WTC11 (cell line): ENCODE results near the gene ASIC2. TPM values are rescaled to one million over a fixed set of nuclear protein-coding genes. Genes with fewer than 3 reads are reported as not detected.

Experiments used
- ATAC-seq: fragments of 200-7000 bp; cut with Tn5 transposase; 2 replicates; pipeline ENCODE4 v1.10.0; 2021; ENCODE audit warnings: mild to moderate bottlenecking, moderate library complexity
- CTCF ChIA-PET: fragments of 300-600 bp; sonication (Branson Sonifier 250); formaldehyde crosslinking; loops from one replicate; lab custom pipeline; 2021; ENCODE audit warnings: antibody characterized with exemption; lab: Charles Lee
- POLR2A ChIA-PET: fragments of 350-600 bp; sonication (Branson Sonifier 250); formaldehyde crosslinking; loops from one replicate; lab custom pipeline; 2021; ENCODE audit warnings: antibody characterized with exemption; lab: Charles Lee
- DNase-seq: peaks from one replicate; pipeline ENCODE4 v3.0.0; 2021; ENCODE audit warnings: low spot score
- H3K27ac Mint-ChIP-seq: 2 replicates; pipeline ENCODE4 v1.8.0; 2021; ENCODE audit warnings: mixed read lengths
- H3K27me3 Mint-ChIP-seq: 2 replicates; pipeline ENCODE4 v1.8.0; 2021; ENCODE audit warnings: low read depth, mild to moderate bottlenecking, moderate library complexity, mixed read lengths
- H3K36me3 Mint-ChIP-seq: 2 replicates; pipeline ENCODE4 v1.8.0; 2021; ENCODE audit warnings: mixed read lengths
- H3K4me1 Mint-ChIP-seq: 2 replicates; pipeline ENCODE4 v1.8.0; 2022; ENCODE audit warnings: mixed read lengths
- H3K4me3 Mint-ChIP-seq: 2 replicates; pipeline ENCODE4 v1.8.0; 2021; ENCODE audit warnings: mild to moderate bottlenecking, moderate library complexity, mixed read lengths
- H3K9me3 Mint-ChIP-seq: 2 replicates; pipeline ENCODE4 v1.8.0; 2021; ENCODE audit warnings: mixed read lengths
- ARID4B ChIP-seq: sonication (generic); formaldehyde crosslinking; IDR thresholded peaks from 2 replicates; pipeline ENCODE4 v1.8.0; 2023; ENCODE audit warnings: missing genetic modification reagents, mild to moderate bottlenecking, borderline replicate concordance
- GTF2I ChIP-seq: fragments of 250-450 bp; sonication (Bioruptor Pico); conservative IDR thresholded peaks from 2 replicates; pipeline ENCODE4 v1.4.0; 2021; ENCODE audit warnings: mild to moderate bottlenecking
- IRF2 ChIP-seq: sonication (generic); formaldehyde crosslinking; IDR thresholded peaks from 2 replicates; pipeline ENCODE4 v1.8.0; 2022; ENCODE audit warnings: low read depth, missing genetic modification reagents, borderline replicate concordance
- KAT7 ChIP-seq: sonication (generic); formaldehyde crosslinking; IDR thresholded peaks from 2 replicates; pipeline ENCODE4 v1.8.1; 2023; ENCODE audit warnings: missing genetic modification reagents, mild to moderate bottlenecking, borderline replicate concordance
- MYBL2 ChIP-seq: sonication (generic); formaldehyde crosslinking; IDR thresholded peaks from 2 replicates; pipeline ENCODE4 v1.8.1; 2023; ENCODE audit warnings: mild to moderate bottlenecking, moderate library complexity, missing genetic modification reagents
- NFATC4 ChIP-seq: fragments of 250-450 bp; sonication (Bioruptor Pico); IDR thresholded peaks from 2 replicates; pipeline ENCODE4 v1.9.0; 2021; ENCODE audit warnings: mild to moderate bottlenecking
- OVOL2 ChIP-seq: fragments of 250-450 bp; sonication (Bioruptor Pico); IDR thresholded peaks from 2 replicates; pipeline ENCODE4 v1.9.0; 2021; ENCODE audit warnings: mild to moderate bottlenecking, borderline replicate concordance
- TCF7 ChIP-seq: sonication (generic); formaldehyde crosslinking; IDR thresholded peaks from 2 replicates; pipeline ENCODE4 v1.8.0; 2022; ENCODE audit warnings: mild to moderate bottlenecking, low read depth, missing genetic modification reagents, moderate library complexity
- TEAD4 ChIP-seq: sonication (generic); formaldehyde crosslinking; IDR thresholded peaks from 2 replicates; pipeline ENCODE4 v1.8.0; 2022; ENCODE audit warnings: mild to moderate bottlenecking, missing genetic modification reagents
- USF1 ChIP-seq: sonication (generic); formaldehyde crosslinking; IDR thresholded peaks from 2 replicates; pipeline ENCODE4 v1.8.0; 2022; ENCODE audit warnings: mild to moderate bottlenecking, missing genetic modification reagents
- ZNF138 ChIP-seq: sonication (generic); formaldehyde crosslinking; conservative IDR thresholded peaks from 2 replicates; pipeline ENCODE4 v1.8.1; 2022; ENCODE audit warnings: mild to moderate bottlenecking, moderate library complexity, missing genetic modification reagents
- ZNF263 ChIP-seq: sonication (generic); formaldehyde crosslinking; IDR thresholded peaks from 2 replicates; pipeline ENCODE4 v1.8.1; 2022; ENCODE audit warnings: low read depth, mild to moderate bottlenecking, moderate library complexity, missing genetic modification reagents
- ZNF671 ChIP-seq: fragments of 250-450 bp; sonication (Bioruptor Pico); IDR thresholded peaks from 2 replicates; pipeline ENCODE4 v1.8.0; 2021; ENCODE audit warnings: mild to moderate bottlenecking
- total RNA-seq: library from RNA; stranded (reverse); gene quantifications from 3 replicates; pipeline ENCODE4 v1.2.3, GENCODE V29; 2021
- TF ChIP-seq, protein P1 (sequence below): sonication (generic); formaldehyde crosslinking; IDR thresholded peaks from 2 replicates; pipeline ENCODE4 v1.8.0; 2022; ENCODE audit warnings: missing genetic modification reagents

ASIC2 gene
- total RNA-seq, 1 experiment from 2014 or later: 2.7 TPM

DNA sequence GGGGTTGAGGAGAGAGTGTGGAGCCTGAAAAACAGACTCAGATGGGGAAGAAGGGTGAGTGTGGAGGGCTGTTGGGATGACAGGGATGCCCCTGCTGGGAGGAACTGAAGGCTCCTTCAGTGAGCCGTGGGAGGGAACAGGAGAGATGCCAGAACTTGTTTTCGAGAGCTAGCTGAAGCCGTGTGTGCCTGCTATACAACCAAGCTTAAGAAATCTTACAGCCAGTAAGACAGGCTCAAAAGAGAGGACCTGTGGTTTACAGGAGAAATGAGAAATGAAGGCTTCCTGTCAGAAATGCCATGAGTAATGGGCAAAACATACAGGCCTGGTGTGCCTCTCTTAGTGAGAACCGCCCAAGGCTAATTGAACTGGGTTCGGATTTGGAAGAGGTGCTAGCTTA lies 201.8 kb downstream of the ASIC2 start:
- Mint-ChIP-seq H3K36me3 (no peaks in the 10 kb centered on the region), H3K27me3 (peaks cover 13% of the 10 kb centered on the region), H3K4me3 (no peak overlapping the region), H3K9me3 (no peaks in the 10 kb centered on the region), H3K4me1 (peaks cover 6% of the 10 kb centered on the region; the same call in 1 of the 2 replicates), H3K27ac (no peak overlapping the region)
- TF ChIP-seq GTF2I: no peak
- no peak for TF ChIP-seq ARID4B (CRISPR knock-in tag)
- no peak for TF ChIP-seq NFATC4 (CRISPR knock-in tag)
- TF ChIP-seq ZNF671 (CRISPR knock-in tag): no peak
- no peak for TF ChIP-seq MYBL2 (CRISPR knock-in tag)
- TF ChIP-seq ZNF263: no peak
- TF ChIP-seq USF1 (CRISPR knock-in tag): no peak
- POLR2A ChIA-PET: no interaction called here
- ATAC-seq (no peak), DNase-seq (no peak)
- CTCF ChIA-PET: no interaction called here

GRCh38 chr17:33090806-33091205 lies 202.3 kb downstream of the ASIC2 start:
- no peak for ATAC-seq
- H3K36me3 Mint-ChIP-seq: no peaks in the 10 kb centered on the region
- no peak overlapping the region for H3K27ac Mint-ChIP-seq
- no peak overlapping the region for H3K4me3 Mint-ChIP-seq
- ChIA-PET POLR2A (no interaction called here), CTCF (no interaction called here)
- H3K27me3 Mint-ChIP-seq: peaks cover 13% of the 10 kb centered on the region
- TF ChIP-seq TCF7: no peak
- no peak for TF ChIP-seq IRF2
- no peak for TF ChIP-seq OVOL2 (CRISPR knock-in tag)
- TF ChIP-seq TEAD4: no peak
- TF ChIP-seq ZNF671 (CRISPR knock-in tag): no peak
- TF ChIP-seq ZNF138 (CRISPR knock-in tag): no peak
- TF ChIP-seq KAT7 (CRISPR knock-in tag): no peak
- H3K4me1 Mint-ChIP-seq: peaks cover 6% of the 10 kb centered on the region; the same call in 1 of the 2 replicates
- no peak for DNase-seq
- H3K9me3 Mint-ChIP-seq: no peaks in the 10 kb centered on the region

DNA sequence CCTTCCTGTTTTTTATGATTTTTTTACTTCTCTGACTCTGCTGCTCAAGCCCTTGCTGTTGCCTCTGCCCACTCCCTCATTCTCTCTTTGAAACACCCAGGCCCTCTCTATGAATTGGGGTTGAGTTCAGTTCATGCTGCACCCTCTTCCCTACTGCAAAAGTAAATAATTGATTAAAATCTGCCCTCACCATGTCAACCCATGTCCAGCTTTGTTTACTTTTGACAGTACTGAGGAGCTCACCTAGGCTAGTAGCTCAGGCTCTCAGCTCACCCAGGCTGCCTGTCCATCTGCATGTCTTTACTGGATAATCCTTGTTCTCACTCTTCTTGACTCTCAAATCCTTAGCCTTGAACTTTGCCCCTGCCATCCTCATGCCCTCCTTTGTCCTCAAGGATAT lies 206.2 kb downstream of the ASIC2 start:
- POLR2A ChIA-PET: no interaction called here
- DNase-seq (no peak), ATAC-seq (no peak)
- H3K27me3 Mint-ChIP-seq: peaks cover 13% of the 10 kb centered on the region
- H3K4me1 Mint-ChIP-seq: no peaks in the 10 kb centered on the region
- no peak overlapping the region for H3K27ac Mint-ChIP-seq
- H3K36me3 Mint-ChIP-seq: no peaks in the 10 kb centered on the region
- TF ChIP-seq, protein P1, sequence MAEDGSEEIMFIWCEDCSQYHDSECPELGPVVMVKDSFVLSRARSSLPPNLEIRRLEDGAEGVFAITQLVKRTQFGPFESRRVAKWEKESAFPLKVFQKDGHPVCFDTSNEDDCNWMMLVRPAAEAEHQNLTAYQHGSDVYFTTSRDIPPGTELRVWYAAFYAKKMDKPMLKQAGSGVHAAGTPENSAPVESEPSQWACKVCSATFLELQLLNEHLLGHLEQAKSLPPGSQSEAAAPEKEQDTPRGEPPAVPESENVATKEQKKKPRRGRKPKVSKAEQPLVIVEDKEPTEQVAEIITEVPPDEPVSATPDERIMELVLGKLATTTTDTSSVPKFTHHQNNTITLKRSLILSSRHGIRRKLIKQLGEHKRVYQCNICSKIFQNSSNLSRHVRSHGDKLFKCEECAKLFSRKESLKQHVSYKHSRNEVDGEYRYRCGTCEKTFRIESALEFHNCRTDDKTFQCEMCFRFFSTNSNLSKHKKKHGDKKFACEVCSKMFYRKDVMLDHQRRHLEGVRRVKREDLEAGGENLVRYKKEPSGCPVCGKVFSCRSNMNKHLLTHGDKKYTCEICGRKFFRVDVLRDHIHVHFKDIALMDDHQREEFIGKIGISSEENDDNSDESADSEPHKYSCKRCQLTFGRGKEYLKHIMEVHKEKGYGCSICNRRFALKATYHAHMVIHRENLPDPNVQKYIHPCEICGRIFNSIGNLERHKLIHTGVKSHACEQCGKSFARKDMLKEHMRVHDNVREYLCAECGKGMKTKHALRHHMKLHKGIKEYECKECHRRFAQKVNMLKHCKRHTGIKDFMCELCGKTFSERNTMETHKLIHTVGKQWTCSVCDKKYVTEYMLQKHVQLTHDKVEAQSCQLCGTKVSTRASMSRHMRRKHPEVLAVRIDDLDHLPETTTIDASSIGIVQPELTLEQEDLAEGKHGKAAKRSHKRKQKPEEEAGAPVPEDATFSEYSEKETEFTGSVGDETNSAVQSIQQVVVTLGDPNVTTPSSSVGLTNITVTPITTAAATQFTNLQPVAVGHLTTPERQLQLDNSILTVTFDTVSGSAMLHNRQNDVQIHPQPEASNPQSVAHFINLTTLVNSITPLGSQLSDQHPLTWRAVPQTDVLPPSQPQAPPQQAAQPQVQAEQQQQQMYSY (CRISPR knock-in tag): no peak
- CTCF ChIA-PET: interaction anchor here (0.6 kb wide), 1 partner anchor 581 kb away, joined by 3 read pairs; no protein-coding TSS in a partner anchor
- no peaks in the 10 kb centered on the region for H3K9me3 Mint-ChIP-seq
- no peak overlapping the region for H3K4me3 Mint-ChIP-seq
